PC-9 (cell line): ENCODE results near the gene SEMA6A.

ENCODE experiments used
- CTCF ChIP-seq: fragments of 200-600 bp; sonication (generic); conservative IDR thresholded peaks from 2 replicates; pipeline ENCODE4 v1.6.1; 2017; ENCODE audit warnings: mixed run types, antibody characterized with exemption, mild to moderate bottlenecking, moderate library complexity
- EZH2 ChIP-seq: fragments of 200-600 bp; sonication (generic); IDR thresholded peaks from 2 replicates; pipeline ENCODE4 v1.8.0; 2017; ENCODE audit warnings: antibody characterized with exemption, low read depth

- TF ChIP-seq CTCF, result no peak
- TF ChIP-seq EZH2, result no peak
Measured at GRCh38 chr5:116564756-116565490, 9.7 kb downstream of the SEMA6A start.
